Neural cell (in vitro differentiated cells): ENCODE data around the gene CHKA. TPM values are rescaled to one million over a fixed set of nuclear protein-coding genes. Genes with fewer than 3 reads are reported as not detected.

Experiments
- H2AFZ ChIP-seq: fragments of 200-600, 300-800 bp; sonication (generic), shearing (Covaris generic); 2 replicates; pipeline ENCODE4 v1.6.0; 2014; ENCODE audit warnings: low read depth, mild to moderate bottlenecking, antibody characterized with exemption, low read length, moderate library complexity
- H3F3A ChIP-seq: fragments of 200-600 bp; shearing (Covaris generic); 2 replicates; pipeline ENCODE4 v1.6.1; 2016; ENCODE audit warnings: mild to moderate bottlenecking, moderate library complexity, mixed read lengths, antibody characterized with exemption, low read length; ENCODE audit not compliant: insufficient read depth, poor library complexity, severe bottlenecking
- H3K27ac ChIP-seq: fragments of 200-600, 300-800 bp; sonication (generic), shearing (Covaris generic); 2 replicates; pipeline ENCODE4 v1.5.1; 2014; ENCODE audit warnings: mild to moderate bottlenecking, low read length, moderate library complexity
- H3K27me3 ChIP-seq: fragments of 300-800, 200-600 bp; sonication (generic), shearing (Covaris generic); 2 replicates; pipeline ENCODE4 v1.6.0; 2014; ENCODE audit warnings: mild to moderate bottlenecking, low read depth, low read length, moderate library complexity; ENCODE audit not compliant: insufficient read depth
- H3K36me3 ChIP-seq: fragments of 300-800, 200-600 bp; sonication (generic), shearing (Covaris generic); 2 replicates; pipeline ENCODE4 v1.5.1; 2014; ENCODE audit warnings: mild to moderate bottlenecking, antibody characterized with exemption, low read length, moderate library complexity; ENCODE audit not compliant: insufficient read depth
- H3K4me2 ChIP-seq: fragments of 300-800, 200-600 bp; sonication (generic), shearing (Covaris generic); 2 replicates; pipeline ENCODE4 v1.6.0; 2014; ENCODE audit warnings: mild to moderate bottlenecking, low read length
- H3K4me3 ChIP-seq: fragments of 300-800, 200-600 bp; sonication (generic), shearing (Covaris generic); 2 replicates; pipeline ENCODE4 v1.5.1; 2014; ENCODE audit warnings: mild to moderate bottlenecking, low read length, moderate library complexity
- H3K79me2 ChIP-seq: fragments of 200-600 bp; shearing (Covaris generic); replicated peaks from 2 replicates; pipeline ENCODE4 v1.6.0; 2014; ENCODE audit warnings: mild to moderate bottlenecking, low read length, moderate library complexity; ENCODE audit not compliant: insufficient read depth
- H3K9ac ChIP-seq: fragments of 300-800, 200-600 bp; sonication (generic), shearing (Covaris generic); 2 replicates; pipeline ENCODE4 v1.6.1; 2016; ENCODE audit warnings: mild to moderate bottlenecking, low read length, mixed read lengths
- H3K9me2 ChIP-seq: fragments of 200-600 bp; shearing (Covaris generic); 2 replicates; pipeline ENCODE4 v1.6.1; 2016; ENCODE audit warnings: mild to moderate bottlenecking, low read length, mixed read lengths; ENCODE audit not compliant: insufficient read depth
- H3K9me3 ChIP-seq: fragments of 200-600, 300-800 bp; sonication (generic), shearing (Covaris generic); 2 replicates; pipeline ENCODE4 v1.6.1; 2016; ENCODE audit warnings: mild to moderate bottlenecking, mixed run types, low read length, moderate library complexity, mixed read lengths
- H4K20me1 ChIP-seq: fragments of 200-600 bp; shearing (Covaris generic); 2 replicates; pipeline ENCODE4 v1.6.1; 2016; ENCODE audit warnings: mild to moderate bottlenecking, mixed run types; ENCODE audit not compliant: insufficient read depth
- EP300 ChIP-seq: fragments of 450-650 bp; conservative IDR thresholded peaks from 2 replicates; pipeline ENCODE4 v1.6.1; 2014; ENCODE audit warnings: antibody characterized with exemption, mild to moderate bottlenecking, moderate library complexity; ENCODE audit not compliant: poor library complexity, severe bottlenecking
- EZH2 ChIP-seq: fragments of 200-600, 300-800 bp; shearing (Covaris generic), sonication (generic); IDR thresholded peaks from 2 replicates; pipeline ENCODE4 v1.6.1; 2014; ENCODE audit warnings: antibody characterized with exemption, low read length, borderline replicate concordance, mild to moderate bottlenecking; ENCODE audit not compliant: insufficient read depth, poor library complexity, severe bottlenecking
- MXI1 ChIP-seq: fragments of 450-650 bp; conservative IDR thresholded peaks from 2 replicates; pipeline ENCODE4 v1.6.1; 2014; ENCODE audit warnings: antibody characterized with exemption, mild to moderate bottlenecking; ENCODE audit not compliant: poor library complexity, severe bottlenecking
- POLR2AphosphoS5 ChIP-seq: IDR thresholded peaks from 2 replicates; pipeline ENCODE4 v1.6.1; 2012
- RAD21 ChIP-seq: fragments of 450-650 bp; conservative IDR thresholded peaks from 2 replicates; pipeline ENCODE4 v1.6.1; 2014; ENCODE audit warnings: antibody characterized with exemption, mild to moderate bottlenecking, moderate library complexity
- REST ChIP-seq: IDR thresholded peaks from 2 replicates; pipeline ENCODE4 v1.6.1; 2012; ENCODE audit warnings: borderline replicate concordance
- SMC3 ChIP-seq: fragments of 450-650 bp; conservative IDR thresholded peaks from 2 replicates; pipeline ENCODE4 v1.6.1; 2014; ENCODE audit warnings: antibody characterized with exemption, mild to moderate bottlenecking, moderate library complexity; ENCODE audit not compliant: poor library complexity
- TAF1 ChIP-seq: IDR thresholded peaks from 2 replicates; pipeline ENCODE4 v1.6.1; 2012; ENCODE audit warnings: low read depth
- polyA plus RNA-seq: library from polyadenylated mRNA; depleted of rRNA; stranded (reverse); fragments of >200 nt; gene quantifications from 2 replicates; pipeline ENCODE4 v1.2.3, GENCODE V29; 2014
- TF ChIP-seq, protein P1 (sequence below): fragments of 450-650 bp; IDR thresholded peaks from 2 replicates; pipeline ENCODE4 v1.5.1; 2014; ENCODE audit warnings: antibody characterized with exemption, mild to moderate bottlenecking, moderate library complexity; ENCODE audit not compliant: poor library complexity, severe bottlenecking

Gene CHKA
- polyA plus RNA-seq, 1 donor from 2014 or later = 90.0 TPM

DNA sequence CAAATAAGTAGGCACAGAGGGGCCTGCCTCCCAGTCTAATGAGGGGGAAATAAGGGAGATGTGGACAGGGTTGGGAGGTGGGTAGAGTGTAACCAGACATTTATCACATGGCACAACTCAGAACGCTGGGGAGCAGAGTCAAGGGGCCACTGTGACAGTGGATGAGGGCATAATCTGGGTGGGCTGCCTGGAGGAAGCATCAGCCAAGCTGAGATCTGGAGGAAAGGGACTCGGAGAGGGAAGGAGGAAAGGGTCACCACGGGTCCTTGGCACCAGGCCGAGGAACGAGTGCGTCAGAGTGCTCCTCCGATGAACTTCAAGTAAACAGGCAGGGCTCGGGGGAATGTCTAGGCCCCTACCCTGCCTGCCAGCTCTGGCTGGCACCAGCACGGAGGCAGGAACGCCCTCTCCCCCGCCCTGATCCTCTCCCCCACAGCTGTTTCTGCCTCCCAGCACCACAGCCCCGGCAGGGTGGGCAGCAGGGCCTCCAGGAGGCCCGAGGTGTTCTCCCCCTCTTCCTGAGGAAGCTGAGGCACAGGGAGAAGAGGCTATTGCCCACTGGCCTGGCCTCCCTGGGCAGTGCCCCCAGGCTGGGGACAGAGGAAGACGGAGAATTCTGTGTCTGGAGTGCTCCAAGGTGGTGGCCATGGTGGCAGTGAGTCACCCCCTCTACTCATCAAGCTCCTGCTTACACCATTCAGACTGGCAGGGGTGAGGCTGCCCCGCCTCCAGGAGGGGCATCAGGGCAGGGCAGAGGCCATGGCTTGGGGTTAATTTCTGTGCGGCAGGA lies 106.8 kb downstream of the CHKA start:
- Histone ChIP-seq H3K9me3 (no peaks in the 10 kb centered on the region), H3K27me3 (no peaks in the 10 kb centered on the region), H2AFZ (no peak overlapping the region), H3K27ac (no peak overlapping the region), H3F3A (no peaks in the 10 kb centered on the region), H3K4me2 (no peak overlapping the region), H4K20me1 (no peaks in the 10 kb centered on the region), H3K9ac (no peak overlapping the region), H3K36me3 (no peaks in the 10 kb centered on the region), H3K79me2 (no peaks in the 10 kb centered on the region), H3K9me2 (no peaks in the 10 kb centered on the region), H3K4me3 (no peak overlapping the region)
- TF ChIP-seq RAD21 = no peak
- TF ChIP-seq, protein P1, sequence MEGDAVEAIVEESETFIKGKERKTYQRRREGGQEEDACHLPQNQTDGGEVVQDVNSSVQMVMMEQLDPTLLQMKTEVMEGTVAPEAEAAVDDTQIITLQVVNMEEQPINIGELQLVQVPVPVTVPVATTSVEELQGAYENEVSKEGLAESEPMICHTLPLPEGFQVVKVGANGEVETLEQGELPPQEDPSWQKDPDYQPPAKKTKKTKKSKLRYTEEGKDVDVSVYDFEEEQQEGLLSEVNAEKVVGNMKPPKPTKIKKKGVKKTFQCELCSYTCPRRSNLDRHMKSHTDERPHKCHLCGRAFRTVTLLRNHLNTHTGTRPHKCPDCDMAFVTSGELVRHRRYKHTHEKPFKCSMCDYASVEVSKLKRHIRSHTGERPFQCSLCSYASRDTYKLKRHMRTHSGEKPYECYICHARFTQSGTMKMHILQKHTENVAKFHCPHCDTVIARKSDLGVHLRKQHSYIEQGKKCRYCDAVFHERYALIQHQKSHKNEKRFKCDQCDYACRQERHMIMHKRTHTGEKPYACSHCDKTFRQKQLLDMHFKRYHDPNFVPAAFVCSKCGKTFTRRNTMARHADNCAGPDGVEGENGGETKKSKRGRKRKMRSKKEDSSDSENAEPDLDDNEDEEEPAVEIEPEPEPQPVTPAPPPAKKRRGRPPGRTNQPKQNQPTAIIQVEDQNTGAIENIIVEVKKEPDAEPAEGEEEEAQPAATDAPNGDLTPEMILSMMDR = no peak
- TF ChIP-seq SMC3 = no peak

DNA sequence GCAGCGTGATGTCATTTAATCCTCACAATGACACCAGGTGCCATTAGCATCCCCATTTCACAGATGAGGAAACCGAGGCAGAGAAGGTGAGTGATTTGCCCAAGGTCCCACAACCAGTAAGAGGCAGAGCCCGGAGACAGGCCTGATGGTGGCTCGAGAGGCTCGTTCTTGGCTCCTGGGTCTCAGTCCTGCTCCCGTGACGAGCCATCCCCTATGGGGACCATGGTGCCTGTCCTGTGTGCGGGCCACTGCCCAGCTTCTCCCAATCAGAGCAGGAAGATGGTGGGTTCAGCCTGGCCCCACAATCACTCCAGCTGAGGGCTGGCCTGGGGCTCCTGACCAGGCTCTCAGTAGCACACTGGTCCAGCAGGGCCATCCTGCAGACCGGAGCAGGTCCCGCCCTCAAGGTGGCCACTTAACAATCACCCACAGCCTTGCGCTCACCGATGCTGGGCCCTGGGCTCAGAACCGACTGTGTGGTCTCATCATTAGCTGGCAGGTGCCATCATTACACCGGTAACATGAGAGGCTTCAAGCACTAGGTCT lies 107.5 kb downstream of the CHKA start:
- no peak overlapping the region for H2AFZ ChIP-seq

More for the DNA sequence above, 107.5 kb downstream of the CHKA start:
- no peak overlapping the region for H3K4me2 ChIP-seq
- no peak overlapping the region for H3K9ac ChIP-seq
- H3K36me3 ChIP-seq = no peaks in the 10 kb centered on the region
- H3K27me3 ChIP-seq = no peaks in the 10 kb centered on the region
- no peaks in the 10 kb centered on the region for H3K9me3 ChIP-seq
- no peaks in the 10 kb centered on the region for H3F3A ChIP-seq
- no peak overlapping the region for H3K4me3 ChIP-seq
- no peak for TF ChIP-seq MXI1
- TF ChIP-seq SMC3 = no peak
- no peak for TF ChIP-seq POLR2AphosphoS5
- no peak for TF ChIP-seq RAD21
- TF ChIP-seq, protein P1 = no peak
- TF ChIP-seq TAF1 = no peak
- TF ChIP-seq EP300 = no peak
- TF ChIP-seq EZH2 = no peak
- no peak for TF ChIP-seq REST
- no peaks in the 10 kb centered on the region for H3K79me2 ChIP-seq
- H4K20me1 ChIP-seq = no peaks in the 10 kb centered on the region
- H3K9me2 ChIP-seq = no peaks in the 10 kb centered on the region
- H3K27ac ChIP-seq = no peak overlapping the region
